Measurements from ENCODE around the gene SYN1. TPM values are rescaled to one million over a fixed set of nuclear protein-coding genes. Genes with fewer than 3 reads are reported as not detected.

The SYN1 gene
- polyA plus RNA-seq, 1 of the 3 experiments (the other 2 are of a cell fraction), result 0.08 TPM

GRCh38 chrX:47564438-47565085, 55.1 kb downstream of the SYN1 start:
- peaks cover 0 to 30% of the 10 kb centered on the region in 2 experiments for H3K36me3 ChIP-seq (replicated peaks in 1 of 2; ENCODE audit: control insufficient read depth in 1 of 2, insufficient read depth in 2 of 2, low read length in 1 of 2)
- peaks cover 0 to 6% of the 10 kb centered on the region in 2 experiments; a peak in 1 of 4 replicates for H3K4me1 ChIP-seq (ENCODE audit: control insufficient read depth in 1 of 2, insufficient read depth in 2 of 2, low read depth in 1 of 2, low read length in 1 of 2)
- no peak overlapping the region for H3K4me3 ChIP-seq (ENCODE audit: low read depth in 2 of 2, low read length in 1 of 2)
- WGBS (ENCODE audit: low lambda C conversion rate), result 48% methylated on average over 9 of the region's 12 CpGs
- H4K20me1 ChIP-seq (ENCODE audit: insufficient read depth), result no peaks in the 10 kb centered on the region
- CTCF ChIA-PET, result interaction anchor here (0.6 to 1.6 kb wide), 3 partner anchors 80 to 463 kb away, joined by 3 to 4 read pairs (median 3); no protein-coding TSS in a partner anchor
- peaks cover 34% of the 10 kb centered on the region for H3K79me2 ChIP-seq (ENCODE audit: insufficient read depth)
- no peak overlapping the region for H3K4me2 ChIP-seq
- no peaks in the 10 kb centered on the region for H3F3A ChIP-seq (replicated peaks; ENCODE audit: insufficient read depth)
- H3K27ac ChIP-seq (ENCODE audit: low read depth in 2 of 2, low read length in 1 of 2), result no peak overlapping the region
- no peaks in the 10 kb centered on the region for H3K9me2 ChIP-seq
- TF ChIP-seq CHD2 (IDR thresholded peaks at IDR 0.05; ENCODE audit: low read length, partially characterized antibody) (no peak), RXRA (IDR thresholded peaks at IDR 0.05; ENCODE audit: borderline replicate concordance, low read depth) (no peak), NFIC (IDR thresholded peaks at IDR 0.05; ENCODE audit: borderline replicate concordance) (no peak), FOXJ3 (CRISPR knock-in tag; IDR thresholded peaks at IDR 0.05) (no peak), TEAD4 (IDR thresholded peaks at IDR 0.05; ENCODE audit: borderline replicate concordance, insufficient read depth) (no peak)
- H3K9me3 ChIP-seq, result no peaks in the 10 kb centered on the region
- H3K9ac ChIP-seq, result no peak overlapping the region
- POLR2A ChIA-PET, result no interaction called here
- no peak for DNase-seq
- H3K27me3 ChIP-seq (ENCODE audit: insufficient read depth), result peaks cover 11% of the 10 kb centered on the region; the same call in 1 of the 2 replicates
- H2AFZ ChIP-seq (ENCODE audit: low read depth), result no peak overlapping the region

- DNase-seq, result no peak
- TF ChIP-seq JUND (IDR thresholded peaks at IDR 0.05) (no peak), MEF2A (IDR thresholded peaks at IDR 0.05; ENCODE audit: borderline replicate concordance, low read depth) (no peak), SMC3 (IDR thresholded peaks at IDR 0.05; ENCODE audit: low read depth, low read length) (no peak), RCOR1 (IDR thresholded peaks at IDR 0.05; ENCODE audit: low read length) (no peak), FOSL2 (IDR thresholded peaks at IDR 0.05; ENCODE audit: borderline replicate concordance, low read depth) (no peak), CHD2 (IDR thresholded peaks at IDR 0.05; ENCODE audit: low read length, partially characterized antibody) (no peak), RXRA (IDR thresholded peaks at IDR 0.05; ENCODE audit: borderline replicate concordance, low read depth) (no peak), EP300 (IDR thresholded peaks at IDR 0.05; ENCODE audit: borderline replicate concordance in 1 of 2, low read depth in 1 of 2, low read length in 1 of 2) (no peak), TAF1 (IDR thresholded peaks at IDR 0.05; ENCODE audit: borderline replicate concordance, low read depth, low read length) (no peak)
- Histone ChIP-seq H3K9me2 (no peaks in the 10 kb centered on the region), H3K27me3 (ENCODE audit: insufficient read depth) (peaks cover 11% of the 10 kb centered on the region; the same call in 1 of the 2 replicates), H3K4me1 (ENCODE audit: control insufficient read depth in 1 of 2, insufficient read depth in 2 of 2, low read depth in 1 of 2, low read length in 1 of 2) (peaks cover 0 to 6% of the 10 kb centered on the region in 2 experiments; a peak in 1 of 4 replicates), H3K4me3 (ENCODE audit: low read depth in 2 of 2, low read length in 1 of 2) (no peak overlapping the region), H3K9ac (no peak overlapping the region), H4K20me1 (ENCODE audit: insufficient read depth) (no peaks in the 10 kb centered on the region), H3K4me2 (no peak overlapping the region), H3F3A (replicated peaks; ENCODE audit: insufficient read depth) (no peaks in the 10 kb centered on the region), H3K79me2 (ENCODE audit: insufficient read depth) (peaks cover 34% of the 10 kb centered on the region), H3K9me3 (no peaks in the 10 kb centered on the region), H3K36me3 (replicated peaks in 1 of 2; ENCODE audit: control insufficient read depth in 1 of 2, insufficient read depth in 2 of 2, low read length in 1 of 2) (peaks cover 0 to 30% of the 10 kb centered on the region in 2 experiments), H2AFZ (ENCODE audit: low read depth) (no peak overlapping the region), H3K27ac (ENCODE audit: low read depth in 2 of 2, low read length in 1 of 2) (no peak overlapping the region)
- 51% methylated on average over 8 of the region's 8 CpGs for WGBS (ENCODE audit: low lambda C conversion rate)
- CTCF ChIA-PET, result no interaction called here
- POLR2A ChIA-PET, result no interaction called here
These were observed 55.8 kb downstream of the SYN1 start for GRCh38 chrX:47563801-47564315.
